Activated CD8-positive, alpha-beta T cell treated with anti-CD3 and anti-CD28 coated beads, Interleukin-2, amount 10 ng/mL, durations not matched to agents 7 days and 5 days (primary cell): ENCODE measurements around the gene ZNF580. TPM values are rescaled to one million over a fixed set of nuclear protein-coding genes. Genes with fewer than 3 reads are reported as not detected.

Experiments
- ATAC-seq: fragments of 150-1000 bp; cut with Tn5 transposase; one replicate; pipeline ENCODE4 v1.10.0; 2021; ENCODE audit warnings: moderate library complexity
- CTCF ChIA-PET: fragments of 350-600 bp; sonication (Branson Sonifier 250); formaldehyde crosslinking; loops from one replicate; lab custom pipeline; 2021; ENCODE audit warnings: antibody characterized with exemption; lab: Charles Lee
- POLR2A ChIA-PET: fragments of 350-600 bp; sonication (Branson Sonifier 250); formaldehyde crosslinking; loops from one replicate; lab custom pipeline; 2021; ENCODE audit warnings: antibody characterized with exemption; lab: Charles Lee
- DNase-seq: peaks from one replicate; pipeline ENCODE4 v3.0.0-alpha.2; 2020
- H3K27ac Mint-ChIP-seq: one replicate; pipeline ENCODE4 v1.8.0; 2021; ENCODE audit warnings: mild to moderate bottlenecking, mixed read lengths
- H3K27me3 Mint-ChIP-seq: one replicate; pipeline ENCODE4 v1.8.0; 2021; ENCODE audit warnings: low read depth, mixed read lengths
- H3K36me3 Mint-ChIP-seq: one replicate; pipeline ENCODE4 v1.8.0; 2021; ENCODE audit warnings: low read depth, mixed read lengths
- H3K4me1 Mint-ChIP-seq: one replicate; pipeline ENCODE4 v1.8.0; 2021; ENCODE audit warnings: low read depth, mixed read lengths
- H3K4me3 Mint-ChIP-seq: one replicate; pipeline ENCODE4 v1.8.0; 2021; ENCODE audit warnings: mild to moderate bottlenecking, mixed read lengths
- H3K9me3 Mint-ChIP-seq: one replicate; pipeline ENCODE4 v1.8.0; 2022; ENCODE audit warnings: mixed read lengths; ENCODE audit not compliant: insufficient read depth
- total RNA-seq, 2 experiments: library from RNA; stranded (reverse); gene quantifications; one replicate each; pipeline ENCODE4 v1.2.3, GENCODE V29; 2021

Gene ZNF580
- 10 to 100 TPM; 30.2 to 32.1 TPM for total RNA-seq

GRCh38 chr19:55640577-55641425, at the start of gene ZNF580:
Gene ZNF580 (plus strand): TSS chr19:55641002. CDS start chr19:55642509, 1,507 bp downstream.
- peak within 1 kb of the TSS; percentile 91 for H3K27ac Mint-ChIP-seq
- no peaks in the 10 kb centered on the region for H3K9me3 Mint-ChIP-seq
- ChIA-PET POLR2A (no interaction called here), CTCF (interaction anchor here (0.7 to 1.9 kb wide), 5 partner anchors 8 to 35 kb away, joined by 3 to 14 read pairs (median 4); partner anchors contain the start of genes U2AF2 and ZNF865)
- H3K27me3 Mint-ChIP-seq = no peaks in the 10 kb centered on the region
- peaks cover 39% of the 10 kb centered on the region for H3K36me3 Mint-ChIP-seq
- ATAC-seq (peak; percentile 45), DNase-seq (peak; percentile 65)
- H3K4me1 Mint-ChIP-seq = peaks cover 69% of the 10 kb centered on the region
- H3K4me3 Mint-ChIP-seq = peak within 1 kb of the TSS; percentile 82

- H3K27ac Mint-ChIP-seq = no peak overlapping the region
- DNase-seq (no peak), ATAC-seq (no peak)
- ChIA-PET POLR2A (no interaction called here), CTCF (no interaction called here)
- H3K27me3 Mint-ChIP-seq = peaks cover 7% of the 10 kb centered on the region
- no peak overlapping the region for H3K4me3 Mint-ChIP-seq
- H3K9me3 Mint-ChIP-seq = no peaks in the 10 kb centered on the region
- H3K36me3 Mint-ChIP-seq = peaks cover 23% of the 10 kb centered on the region
- H3K4me1 Mint-ChIP-seq = peaks cover 10% of the 10 kb centered on the region
Measured at GRCh38 chr19:55591555-55591954, 49.2 kb upstream of the ZNF580 start.

- no peak for ATAC-seq
- Mint-ChIP-seq H3K4me3 (no peak overlapping the region), H3K27ac (no peak overlapping the region), H3K36me3 (peaks cover 28% of the 10 kb centered on the region), H3K9me3 (no peaks in the 10 kb centered on the region), H3K4me1 (peaks cover under 1% of the 10 kb centered on the region), H3K27me3 (no peaks in the 10 kb centered on the region)
- DNase-seq = no peak
- POLR2A ChIA-PET = no interaction called here
- CTCF ChIA-PET = no interaction called here
Measured at GRCh38 chr19:55592391-55593090, 48.3 kb upstream of the ZNF580 start.

DNA sequence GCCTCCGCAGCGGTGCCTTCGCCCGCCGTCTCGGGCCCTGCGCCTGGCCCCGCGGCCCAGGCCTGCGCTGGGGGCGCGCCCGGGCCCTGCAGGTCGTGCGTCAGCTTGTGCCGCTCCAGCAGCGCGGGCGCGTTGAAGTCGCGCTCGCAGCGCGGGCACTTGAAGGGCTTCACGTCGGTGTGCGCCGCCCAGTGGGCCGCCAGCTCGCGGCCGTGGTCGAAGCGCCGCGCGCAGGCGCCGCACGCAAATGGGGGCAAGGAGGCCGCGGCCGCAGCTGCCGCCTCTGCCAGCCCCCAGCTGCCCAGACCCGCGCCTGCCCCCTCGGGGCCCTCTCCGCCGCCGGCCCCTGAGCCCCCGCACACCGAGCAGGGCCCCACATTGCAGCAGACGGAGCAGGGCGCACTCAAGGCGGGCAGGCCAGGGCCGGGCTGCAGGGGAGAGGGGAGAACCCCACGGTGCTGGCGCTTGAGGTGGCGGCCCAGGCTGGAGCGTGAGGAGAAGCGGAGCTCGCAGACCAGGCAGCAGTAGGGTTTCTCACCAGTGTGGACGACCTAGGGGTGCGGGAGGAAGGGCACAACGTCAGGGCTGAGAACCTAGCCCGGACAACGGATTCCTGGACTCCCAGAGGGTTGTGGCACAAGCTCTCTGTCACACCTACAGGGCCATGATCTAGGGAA, 47.6 kb upstream of the ZNF580 start:
- Mint-ChIP-seq H3K4me3 (no peak overlapping the region), H3K36me3 (peaks cover 30% of the 10 kb centered on the region), H3K27ac (no peak overlapping the region), H3K4me1 (peaks cover 3% of the 10 kb centered on the region), H3K9me3 (no peaks in the 10 kb centered on the region), H3K27me3 (no peaks in the 10 kb centered on the region)
- ATAC-seq = no peak
- ChIA-PET POLR2A (no interaction called here), CTCF (interaction anchor here (1.1 kb wide), 1 partner anchor 89 kb away, joined by 3 read pairs; no protein-coding TSS in a partner anchor)
- no peak for DNase-seq

DNA sequence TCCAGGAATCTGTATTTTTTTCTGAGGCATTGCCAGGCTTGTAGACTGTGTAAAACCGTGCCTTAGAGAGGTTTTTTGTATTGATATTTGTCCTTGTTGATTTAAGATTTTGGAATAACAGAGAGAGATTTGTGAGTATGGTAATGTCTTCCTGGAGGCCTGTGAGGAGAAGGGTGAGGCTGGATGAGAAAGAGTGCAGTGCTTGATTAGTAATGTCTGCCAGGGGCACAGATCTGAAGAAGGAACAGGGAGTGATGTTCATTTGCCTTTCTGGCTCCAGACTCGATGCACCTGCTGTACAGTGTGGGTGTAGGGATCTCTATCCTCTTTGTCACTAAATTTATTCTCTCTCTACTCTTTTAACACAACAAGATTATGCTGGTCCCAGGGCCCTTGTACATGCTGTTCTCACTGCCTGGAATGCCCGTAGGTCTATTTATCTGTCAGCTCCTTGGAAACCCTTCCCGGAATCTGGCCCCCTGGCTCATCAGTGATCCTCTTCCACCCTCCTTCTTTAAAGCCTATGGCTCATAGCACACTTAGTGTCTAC, 45.7 kb upstream of the ZNF580 start:
- no peak overlapping the region for H3K27ac Mint-ChIP-seq
- CTCF ChIA-PET = no interaction called here
- POLR2A ChIA-PET = no interaction called here
- no peaks in the 10 kb centered on the region for H3K9me3 Mint-ChIP-seq
- no peak for DNase-seq
- H3K36me3 Mint-ChIP-seq = peaks cover 36% of the 10 kb centered on the region
- ATAC-seq = no peak
- H3K4me1 Mint-ChIP-seq = peaks cover 10% of the 10 kb centered on the region
- H3K27me3 Mint-ChIP-seq = no peaks in the 10 kb centered on the region
- H3K4me3 Mint-ChIP-seq = no peak overlapping the region

DNA sequence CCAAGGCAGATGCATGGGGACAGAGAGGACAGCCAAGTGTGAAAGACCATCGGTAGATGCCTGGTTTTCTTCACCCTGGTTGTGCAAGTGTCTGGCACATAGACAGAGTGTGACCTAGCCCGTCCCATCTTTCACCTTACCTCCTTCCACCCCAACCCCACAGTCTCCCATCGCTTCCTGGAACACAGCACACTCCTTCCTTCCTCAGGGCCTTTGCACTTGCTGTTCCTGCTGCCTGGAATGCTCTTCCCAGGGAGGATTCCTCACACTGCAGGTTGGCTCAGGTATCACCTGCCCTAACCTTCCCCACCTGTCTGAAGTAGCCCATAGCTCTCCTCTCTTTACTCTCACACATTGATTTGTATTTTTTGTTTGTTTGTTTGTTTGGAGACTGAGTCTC, 44.5 kb upstream of the ZNF580 start:
- ATAC-seq = no peak
- POLR2A ChIA-PET = interaction anchor here (0.7 to 1.4 kb wide), 2 partner anchors 10 to 75 kb away, joined by 3 read pairs; partner anchors contain the start of gene ZNF865
- H3K27ac Mint-ChIP-seq = no peak overlapping the region
- no peak for DNase-seq
- CTCF ChIA-PET = no interaction called here
- peaks cover 36% of the 10 kb centered on the region for H3K36me3 Mint-ChIP-seq
- H3K4me3 Mint-ChIP-seq = no peak overlapping the region
- no peaks in the 10 kb centered on the region for H3K27me3 Mint-ChIP-seq
- H3K9me3 Mint-ChIP-seq = no peaks in the 10 kb centered on the region
- H3K4me1 Mint-ChIP-seq = peaks cover 17% of the 10 kb centered on the region

- H3K4me1 Mint-ChIP-seq = peaks cover 23% of the 10 kb centered on the region
- H3K27me3 Mint-ChIP-seq = no peaks in the 10 kb centered on the region
- H3K36me3 Mint-ChIP-seq = peaks cover 40% of the 10 kb centered on the region
- H3K27ac Mint-ChIP-seq = no peak overlapping the region
- ATAC-seq = no peak
- DNase-seq = no peak
- no peaks in the 10 kb centered on the region for H3K9me3 Mint-ChIP-seq
- ChIA-PET POLR2A (no interaction called here), CTCF (no interaction called here)
- no peak overlapping the region for H3K4me3 Mint-ChIP-seq
Measured at GRCh38 chr19:55597501-55597921, 43.3 kb upstream of the ZNF580 start.

DNA sequence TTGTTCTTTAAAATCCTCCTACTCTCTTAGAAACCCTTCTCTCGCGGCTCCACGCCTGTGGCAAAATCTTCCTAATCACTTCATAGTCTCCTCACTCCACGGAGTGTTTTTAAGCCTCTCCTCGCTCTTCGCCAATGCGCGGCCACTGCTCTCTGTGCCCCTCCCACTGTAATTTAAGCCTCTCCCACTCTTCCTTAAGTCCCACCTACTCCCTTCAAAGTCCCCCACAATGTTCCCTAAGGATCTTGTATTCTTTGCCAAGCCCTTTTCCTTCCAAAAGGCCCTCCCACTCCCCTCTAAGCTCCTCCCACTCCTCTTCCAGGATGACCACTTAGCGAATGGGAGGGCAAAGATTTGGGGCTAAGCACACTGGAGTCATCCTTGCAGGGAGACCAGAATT, 42.8 kb upstream of the ZNF580 start:
- Mint-ChIP-seq H3K9me3 (no peaks in the 10 kb centered on the region), H3K27ac (no peak overlapping the region), H3K27me3 (no peaks in the 10 kb centered on the region), H3K4me3 (no peak overlapping the region), H3K4me1 (peaks cover 23% of the 10 kb centered on the region), H3K36me3 (peaks cover 42% of the 10 kb centered on the region)
- ChIA-PET CTCF (no interaction called here), POLR2A (interaction anchor here (2.4 kb wide), 1 partner anchor 29 kb away, joined by 9 read pairs; no protein-coding TSS in a partner anchor)
- no peak for DNase-seq
- no peak for ATAC-seq

DNA sequence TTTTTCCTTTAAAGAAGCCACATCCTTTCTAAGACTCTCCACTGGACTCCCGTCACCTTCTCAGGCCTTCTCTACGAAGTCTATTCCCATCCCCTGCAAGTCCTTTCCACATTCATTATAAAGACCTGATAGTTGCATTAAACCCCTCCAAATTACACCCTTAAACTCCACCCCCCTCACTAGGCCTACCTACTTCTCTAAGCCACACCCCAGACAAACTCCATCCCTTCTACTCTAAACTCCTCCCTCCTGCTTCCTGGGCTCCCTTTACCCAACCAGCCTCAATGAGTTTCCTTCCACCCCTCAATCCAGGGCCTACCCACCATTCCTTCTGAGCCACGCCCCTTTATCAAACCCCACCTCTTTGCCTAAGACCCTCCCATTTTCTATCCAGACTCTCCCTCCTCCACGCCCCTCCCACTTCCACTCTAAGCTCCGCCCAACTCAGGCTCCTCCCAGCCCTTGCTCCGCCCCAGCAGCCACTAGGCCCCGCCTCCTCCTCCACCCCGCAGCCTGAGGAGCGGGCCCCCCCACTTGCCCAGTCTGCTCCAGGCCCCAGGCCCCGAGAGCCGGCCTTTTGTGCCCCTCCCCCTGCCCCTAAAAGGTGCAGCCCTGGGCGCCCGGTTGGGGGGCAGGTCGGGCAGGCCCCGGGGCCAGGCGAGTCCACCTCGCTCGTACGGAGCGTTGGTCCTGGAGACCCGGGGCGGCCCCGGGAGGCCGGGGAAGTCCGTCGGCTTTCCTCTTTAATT, 41.9 kb upstream of the ZNF580 start:
- H3K36me3 Mint-ChIP-seq = peaks cover 47% of the 10 kb centered on the region
- ATAC-seq = peak; percentile 73
- peak; percentile 95 for DNase-seq
- peaks cover 32% of the 10 kb centered on the region for H3K4me1 Mint-ChIP-seq
- CTCF ChIA-PET = interaction anchor here (0.9 to 1.8 kb wide), 8 partner anchors 26 to 258 kb away, joined by 3 to 12 read pairs (median 4); partner anchors contain the start of genes U2AF2 and ZNF784
- no peaks in the 10 kb centered on the region for H3K9me3 Mint-ChIP-seq
- H3K27ac Mint-ChIP-seq = peak overlapping the region; percentile 100
- POLR2A ChIA-PET = interaction anchor here (0.7 to 2.4 kb wide), 12 partner anchors 11 to 192 kb away, joined by 3 to 10 read pairs (median 4); partner anchors contain the start of genes U2AF2, UBE2S, ZNF579 and ZNF784
- H3K27me3 Mint-ChIP-seq = no peaks in the 10 kb centered on the region
- H3K4me3 Mint-ChIP-seq = peak overlapping the region; percentile 97

- POLR2A ChIA-PET = interaction anchor here (0.7 to 2.4 kb wide), 12 partner anchors 12 to 192 kb away, joined by 3 to 10 read pairs (median 3); partner anchors contain the start of genes U2AF2, UBE2S, ZNF579 and ZNF784
- Mint-ChIP-seq H3K27me3 (no peaks in the 10 kb centered on the region), H3K4me3 (peak within 1 kb of the TSS; percentile 97), H3K27ac (peak within 1 kb of the TSS; percentile 100), H3K36me3 (peaks cover 47% of the 10 kb centered on the region), H3K4me1 (peaks cover 35% of the 10 kb centered on the region), H3K9me3 (no peaks in the 10 kb centered on the region)
- CTCF ChIA-PET = interaction anchor here (0.9 to 1.8 kb wide), 9 partner anchors 25 to 259 kb away, joined by 3 to 12 read pairs (median 4); partner anchors contain the start of genes U2AF2 and ZNF784
- peak; percentile 98 for DNase-seq
- peak; percentile 80 for ATAC-seq
Measured at GRCh38 chr19:55599468-55599841, 41.3 kb upstream of the ZNF580 start, which contains the start of gene FIZ1. Gene FIZ1 (minus strand): TSS chr19:55599517. CDS start chr19:55597865, 1,652 bp downstream.
